Tongue (tissue), 2 donors: ENCODE data around the gene PCNX4. TPM values are rescaled to one million over a fixed set of nuclear protein-coding genes. Genes with fewer than 3 reads are reported as not detected.

Experiments used
- DNase-seq: peaks from one replicate; pipeline ENCODE4 v3.0.0-alpha.2; 2015
- total RNA-seq: library from RNA; depleted of rRNA; stranded (reverse); fragments of >200 nt; gene quantifications from one replicate; pipeline ENCODE4 v1.2.3, GENCODE V29; 2014

Gene PCNX4
- total RNA-seq, 1 donor from 2014 or later: 81.1 TPM

GRCh38 chr14:60206249-60206670 lies 114.5 kb downstream of the PCNX4 start:
- DNase-seq: no peak

GRCh38 chr14:60206837-60207533 lies 115.3 kb downstream of the PCNX4 start:
- no peak for DNase-seq

DNA sequence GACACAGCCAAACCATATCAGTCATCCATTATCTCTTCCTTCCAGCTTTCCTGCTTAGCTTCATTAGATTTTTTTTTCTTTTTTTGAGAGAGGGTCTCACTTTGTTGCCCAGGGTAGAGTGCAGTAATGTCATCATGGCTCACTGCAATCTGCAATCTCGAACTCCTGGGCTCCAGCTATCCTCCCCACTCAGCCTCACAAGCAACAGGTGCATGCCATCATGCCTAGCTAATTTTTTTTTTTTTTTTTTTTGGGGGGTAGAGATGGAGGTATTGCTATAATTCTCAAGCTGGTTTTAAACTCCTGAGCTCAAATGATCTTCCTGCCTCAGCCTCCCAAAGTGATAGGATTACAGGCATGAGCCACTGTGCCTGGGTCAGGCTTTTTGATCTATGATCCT lies 119.0 kb downstream of the PCNX4 start:
- DNase-seq: no peak

DNA sequence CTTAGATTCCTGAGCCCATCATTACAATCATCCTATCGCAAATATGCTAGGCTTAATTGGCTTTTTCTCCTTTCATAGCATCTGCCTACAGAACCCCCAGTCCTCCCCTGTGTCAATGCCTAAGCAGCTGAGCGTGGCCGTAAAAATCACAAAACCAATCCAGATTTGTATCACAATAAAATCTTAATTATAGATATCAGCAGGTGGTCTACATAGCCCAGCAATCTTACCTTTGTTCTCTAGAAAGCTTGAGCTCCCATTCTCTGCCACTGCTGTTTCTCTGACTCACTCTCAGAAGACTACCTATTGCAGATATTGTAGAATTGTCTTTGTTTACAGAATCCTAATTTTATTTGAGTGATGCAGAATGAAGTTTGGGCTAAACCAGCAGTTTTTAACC lies 119.4 kb downstream of the PCNX4 start:
- no peak for DNase-seq

DNA sequence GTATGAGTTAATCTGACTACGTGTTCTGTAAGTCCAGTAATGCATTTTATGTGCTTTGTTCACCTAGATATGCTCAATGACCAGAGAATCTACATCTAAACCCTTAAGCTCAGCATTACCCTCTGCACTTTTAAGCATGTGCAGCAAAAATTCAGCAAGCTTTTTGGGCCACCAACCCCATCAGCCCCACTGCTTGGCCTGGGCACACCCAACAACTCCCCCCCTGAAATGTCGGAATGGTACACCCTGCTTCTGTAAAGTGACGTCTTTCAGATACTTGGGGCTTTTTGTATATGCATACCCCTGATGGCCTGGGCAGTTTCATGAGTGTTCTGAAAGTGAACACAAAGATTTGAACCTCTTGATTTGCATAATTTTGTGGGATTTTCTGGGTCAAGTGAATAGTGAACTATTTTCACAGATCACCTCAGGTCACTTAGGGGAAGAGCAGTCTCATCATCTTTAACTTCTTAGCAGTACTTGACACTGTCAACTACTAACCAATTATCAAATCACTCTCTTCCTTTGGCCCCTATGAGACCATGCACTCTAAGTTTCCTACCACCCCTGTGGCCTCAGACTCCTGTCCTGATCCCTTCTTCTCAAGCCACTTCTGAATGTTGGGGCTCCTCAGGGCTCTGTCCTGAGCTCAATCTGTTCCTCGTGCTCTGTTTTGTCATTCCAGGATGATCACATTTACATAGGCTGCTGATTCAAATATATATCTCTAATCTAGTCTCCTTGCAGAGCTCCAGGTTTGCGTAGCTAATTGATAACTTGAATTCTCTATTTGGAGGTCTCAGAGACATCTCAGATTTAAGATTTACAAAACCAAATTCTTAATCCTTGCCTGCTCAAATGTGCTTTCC lies 121.0 kb downstream of the PCNX4 start:
- no peak for DNase-seq

DNA sequence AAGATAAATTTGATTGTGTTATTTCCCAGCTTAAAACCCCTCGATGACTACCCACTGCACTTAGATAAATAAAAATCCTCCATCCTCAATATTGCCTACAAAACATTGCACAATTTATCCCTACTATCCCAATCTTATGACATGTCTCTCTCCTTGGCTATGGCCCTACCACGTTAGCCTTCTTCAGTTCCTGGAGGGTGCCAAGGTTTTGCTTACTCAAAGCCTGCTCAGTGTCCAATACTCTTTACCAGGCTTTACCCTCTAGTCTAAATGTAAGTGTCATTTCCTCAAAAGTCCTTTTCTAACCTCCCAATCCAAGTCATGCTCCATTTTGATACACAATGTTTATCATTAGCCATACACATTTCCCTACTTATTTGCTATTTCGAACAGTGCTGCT lies 122.3 kb downstream of the PCNX4 start:
- DNase-seq: no peak

- no peak for DNase-seq
These were observed 122.8 kb downstream of the PCNX4 start for GRCh38 chr14:60214415-60215126.

GRCh38 chr14:60215127-60215444 lies 123.4 kb downstream of the PCNX4 start:
- peak; percentile 44 for DNase-seq

DNA sequence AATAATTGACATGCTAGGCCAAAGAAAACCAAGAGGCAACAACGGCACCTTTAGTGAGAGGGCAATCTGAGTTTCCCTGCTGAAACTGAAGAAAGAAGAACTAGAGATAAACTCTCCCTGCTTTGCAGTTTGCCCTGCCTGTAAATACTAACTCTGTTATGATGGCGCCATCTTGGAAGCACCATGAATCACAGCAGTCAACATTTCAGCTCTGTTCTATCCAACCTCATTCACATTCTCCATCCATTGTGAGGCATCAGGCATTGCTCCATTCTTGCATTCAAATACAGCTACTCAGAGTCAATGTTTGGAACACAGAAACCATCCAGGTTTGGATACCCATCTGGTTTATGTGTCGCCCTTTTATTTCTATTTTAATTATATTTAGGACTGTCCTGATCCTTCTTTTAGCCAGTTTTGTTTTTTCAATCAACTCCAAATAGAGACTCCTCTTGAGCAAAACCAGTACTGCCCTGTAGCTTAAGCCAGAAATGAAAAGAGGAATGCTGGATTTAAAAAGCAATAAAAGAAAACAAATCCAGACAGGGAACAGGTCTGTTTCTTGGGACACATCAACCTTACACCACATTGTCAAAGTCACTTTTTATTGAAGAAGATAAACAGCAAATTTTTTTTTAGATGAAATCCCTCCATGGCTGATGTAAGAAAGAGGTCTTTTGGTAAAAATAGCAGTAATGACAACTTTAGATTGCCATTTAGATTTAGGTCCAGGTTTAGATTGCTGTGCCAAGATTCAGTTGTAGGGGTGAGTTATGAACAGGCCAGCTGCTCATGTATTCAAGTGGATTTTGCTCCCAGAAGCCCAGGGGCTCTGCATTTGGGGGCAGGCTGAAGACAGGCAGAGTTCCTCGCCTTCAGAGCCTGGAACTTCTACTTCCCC lies 124.0 kb downstream of the PCNX4 start:
- peak; percentile 69 for DNase-seq

DNA sequence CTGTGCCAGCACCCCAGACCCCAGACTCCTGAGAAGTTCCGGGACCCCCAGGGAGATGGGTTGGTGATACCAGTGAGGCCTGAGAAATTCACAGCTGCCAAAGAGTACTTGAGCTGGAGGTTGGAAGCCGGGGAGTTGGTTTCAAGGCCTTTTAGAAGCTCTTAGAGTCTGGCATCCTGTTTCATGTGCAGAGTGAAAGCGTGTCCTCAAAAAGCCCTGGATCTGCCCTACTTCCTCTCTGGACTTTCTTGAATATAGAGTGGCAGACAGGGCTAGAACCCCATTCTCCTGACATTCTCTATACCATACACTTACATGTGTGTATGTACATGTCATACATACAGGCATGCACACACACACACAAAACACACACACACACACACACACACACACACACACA lies 126.0 kb downstream of the PCNX4 start:
- peak; percentile 37 for DNase-seq

Other genes starting within 250 kb of the PCNX4 start
- 5.9 TPM for gene RTN1, start 221.1 kb upstream of the PCNX4 start, total RNA-seq
- gene LRRC9, start 171.8 kb upstream of the PCNX4 start, total RNA-seq: under 0.01 TPM
- 82.8 TPM for gene DHRS7, start 73.5 kb downstream of the PCNX4 start, total RNA-seq
- gene PPM1A, start 157.3 kb downstream of the PCNX4 start, total RNA-seq: 65.3 TPM